Neutrophil (primary cell): ENCODE data around the gene KRTAP1-4.

ENCODE experiments used
- H3K27ac ChIP-seq: fragments of 200-600 bp; sonication (generic); 2 replicates; pipeline ENCODE4 v1.5.1; 2016; ENCODE audit warnings: mild to moderate bottlenecking, moderate library complexity
- H3K27me3 ChIP-seq: fragments of 200-600 bp; sonication (generic); 2 replicates; pipeline ENCODE4 v1.6.0; 2016; ENCODE audit warnings: mild to moderate bottlenecking
- H3K36me3 ChIP-seq: fragments of 200-600 bp; sonication (generic); 2 replicates; pipeline ENCODE4 v1.5.1; 2017
- H3K4me1 ChIP-seq, 2 experiments: fragments of 200-600 bp in 1 of 2; sonication (generic) in 1 of 2; 1 replicate in 1 of 2; 2 replicates in 1 of 2; pipeline versions ENCODE4 v1.5.1 to v1.6.1; 2013 to 2016; ENCODE audit warnings: low read depth in 1 of 2, low read length in 1 of 2, mild to moderate bottlenecking in 1 of 2, moderate library complexity in 1 of 2; ENCODE audit not compliant: control insufficient read depth in 1 of 2, insufficient read depth in 1 of 2
- H3K4me3 ChIP-seq, 2 experiments: fragments of 200-600 bp in 1 of 2; sonication (generic) in 1 of 2; 1 replicate in 1 of 2; 2 replicates in 1 of 2; pipeline ENCODE4 v1.5.1; 2013 to 2016; ENCODE audit warnings: low read depth in 1 of 2, low read length in 1 of 2, mild to moderate bottlenecking in 1 of 2, moderate library complexity in 1 of 2
- H3K9me3 ChIP-seq: fragments of 200-600 bp; sonication (generic); 2 replicates; pipeline ENCODE4 v1.5.1; 2016
- CTCF ChIP-seq: fragments of 200-600 bp; sonication (generic); IDR thresholded peaks from 2 replicates; pipeline ENCODE4 v1.5.1; 2016; ENCODE audit warnings: antibody characterized with exemption

KRTAP1-4 gene

GRCh38 chr17:40984226-40984625 lies 45.8 kb downstream of the KRTAP1-4 start, which contains the start of gene KRT40:
TSS of gene KRT40 (minus strand) at chr17:40984326. CDS start at chr17:40984273, 53 bp downstream.
- no peaks in the 10 kb centered on the region for H3K9me3 ChIP-seq
- H3K36me3 ChIP-seq, result no peaks in the 10 kb centered on the region
- H3K4me3 ChIP-seq, result no peak within 1 kb of the TSS
- H3K4me1 ChIP-seq, result peaks cover 5 to 14% of the 10 kb centered on the region in 2 experiments
- peaks cover 53% of the 10 kb centered on the region for H3K27me3 ChIP-seq
- H3K27ac ChIP-seq, result no peak within 1 kb of the TSS
- no peak for TF ChIP-seq CTCF

- no peak overlapping the region for H3K27ac ChIP-seq
- no peak overlapping the region for H3K4me3 ChIP-seq
- no peaks in the 10 kb centered on the region for H3K4me1 ChIP-seq
- TF ChIP-seq CTCF, result no peak
- H3K27me3 ChIP-seq, result peaks cover 73% of the 10 kb centered on the region
- no peaks in the 10 kb centered on the region for H3K9me3 ChIP-seq
- no peaks in the 10 kb centered on the region for H3K36me3 ChIP-seq
These were observed 48.9 kb downstream of the KRTAP1-4 start for GRCh38 chr17:40981115-40981514.

GRCh38 chr17:40980596-40980995 lies 49.4 kb downstream of the KRTAP1-4 start:
- Histone ChIP-seq H3K4me3 (no peak overlapping the region), H3K27ac (no peak overlapping the region), H3K36me3 (no peaks in the 10 kb centered on the region), H3K4me1 (no peaks in the 10 kb centered on the region), H3K27me3 (peaks cover 74% of the 10 kb centered on the region), H3K9me3 (no peaks in the 10 kb centered on the region)
- TF ChIP-seq CTCF, result no peak

GRCh38 chr17:40980117-40980516 lies 49.9 kb downstream of the KRTAP1-4 start:
- TF ChIP-seq CTCF, result no peak
- Histone ChIP-seq H3K4me3 (no peak overlapping the region), H3K27ac (no peak overlapping the region), H3K9me3 (no peaks in the 10 kb centered on the region), H3K4me1 (no peaks in the 10 kb centered on the region), H3K36me3 (no peaks in the 10 kb centered on the region), H3K27me3 (peaks cover 71% of the 10 kb centered on the region)
